ENCODE data around the gene IL20RA. TPM values are rescaled to one million over a fixed set of nuclear protein-coding genes. Genes with fewer than 3 reads are reported as not detected.

IL20RA gene
- total and polyA plus RNA-seq, 2 of the 8 experiments (the other 6 are each of a cell fraction or from before 2014, with no cell fraction given) = 1.3 to 1.7 TPM

DNA sequence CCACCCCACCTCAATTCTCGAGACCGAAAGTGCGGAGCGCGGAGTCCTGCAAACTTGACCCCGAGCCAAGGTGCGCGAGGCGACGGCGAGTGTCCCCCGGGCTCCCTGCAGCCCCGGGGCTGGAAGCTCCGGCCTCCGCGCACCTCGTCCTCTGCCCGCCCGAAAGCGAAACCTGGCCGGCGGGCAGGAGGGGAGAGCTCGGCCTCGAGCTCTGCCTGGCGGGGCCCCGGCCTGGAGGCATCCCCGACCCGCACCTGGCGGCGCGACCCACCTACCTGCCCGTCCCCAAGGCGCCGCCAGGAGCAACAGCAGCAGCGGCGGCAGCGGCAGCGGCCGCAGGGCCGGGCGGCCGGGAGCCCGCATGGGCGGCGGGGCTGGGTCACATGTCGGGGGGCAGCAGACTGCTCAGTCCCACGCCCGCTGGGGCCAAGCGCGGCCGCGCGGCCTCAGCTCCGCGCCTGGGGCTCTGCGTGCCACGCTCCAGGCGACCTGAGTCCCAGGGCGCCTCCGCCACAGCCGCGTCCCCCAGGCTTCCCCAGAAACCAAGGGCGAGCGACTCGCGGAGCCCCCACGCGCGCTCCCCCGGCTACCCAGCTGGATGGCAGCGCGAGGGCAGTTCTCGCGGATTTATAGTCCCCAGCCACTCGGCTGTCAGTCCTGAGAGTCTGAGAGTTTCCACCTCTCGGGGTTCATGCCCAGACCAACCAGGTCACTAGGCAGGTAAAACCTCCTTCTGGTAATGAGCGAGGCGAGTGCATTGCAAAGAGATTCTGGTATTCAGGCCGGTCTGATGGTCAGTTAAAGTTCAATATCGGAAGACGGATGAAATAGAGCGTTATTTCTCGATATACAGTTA is at the start of gene IL20RA (continued):
- TF ChIP-seq KDM4A (IDR thresholded peaks at IDR 0.05; ENCODE audit: low read depth, low read length, severe bottlenecking) (peak; percentile 90), SUZ12 (IDR thresholded peaks at IDR 0.05; ENCODE audit: low read length) (peak; percentile 87), RBBP5 (IDR thresholded peaks at IDR 0.05; ENCODE audit: borderline replicate concordance, low read depth, low read length) (0 out of 2 replicates have a peak, but pooled peaks have one; percentile 70), HDAC6 (IDR thresholded peaks at IDR 0.05; ENCODE audit: low read depth, low read length) (no peak), SIX5 (IDR thresholded peaks at IDR 0.05; ENCODE audit: low read depth, low read length) (no peak), TBP (IDR thresholded peaks at IDR 0.05; ENCODE audit: low read depth, low read length) (peak; percentile 21; the same call in 1 of the 2 replicates), PHF8 (conservative IDR thresholded peaks at IDR 0.05; ENCODE audit: low read depth, low read length) (peak; percentile 54), JUN (IDR thresholded peaks at IDR 0.05; ENCODE audit: low read depth, low read length) (no peak), ATF2 (IDR thresholded peaks at IDR 0.05; ENCODE audit: low read length) (no peak), CHD1 (IDR thresholded peaks at IDR 0.05; ENCODE audit: low read depth, low read length) (no peak), ASH2L (IDR thresholded peaks at IDR 0.05; ENCODE audit: low read length) (peak; percentile 98)
- TF ChIP-seq, protein P1, sequence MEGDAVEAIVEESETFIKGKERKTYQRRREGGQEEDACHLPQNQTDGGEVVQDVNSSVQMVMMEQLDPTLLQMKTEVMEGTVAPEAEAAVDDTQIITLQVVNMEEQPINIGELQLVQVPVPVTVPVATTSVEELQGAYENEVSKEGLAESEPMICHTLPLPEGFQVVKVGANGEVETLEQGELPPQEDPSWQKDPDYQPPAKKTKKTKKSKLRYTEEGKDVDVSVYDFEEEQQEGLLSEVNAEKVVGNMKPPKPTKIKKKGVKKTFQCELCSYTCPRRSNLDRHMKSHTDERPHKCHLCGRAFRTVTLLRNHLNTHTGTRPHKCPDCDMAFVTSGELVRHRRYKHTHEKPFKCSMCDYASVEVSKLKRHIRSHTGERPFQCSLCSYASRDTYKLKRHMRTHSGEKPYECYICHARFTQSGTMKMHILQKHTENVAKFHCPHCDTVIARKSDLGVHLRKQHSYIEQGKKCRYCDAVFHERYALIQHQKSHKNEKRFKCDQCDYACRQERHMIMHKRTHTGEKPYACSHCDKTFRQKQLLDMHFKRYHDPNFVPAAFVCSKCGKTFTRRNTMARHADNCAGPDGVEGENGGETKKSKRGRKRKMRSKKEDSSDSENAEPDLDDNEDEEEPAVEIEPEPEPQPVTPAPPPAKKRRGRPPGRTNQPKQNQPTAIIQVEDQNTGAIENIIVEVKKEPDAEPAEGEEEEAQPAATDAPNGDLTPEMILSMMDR (IDR thresholded peaks at IDR 0.05; ENCODE audit: control extremely low read depth in 1 of 3, insufficient read depth in 1 of 3, low read depth in 1 of 3, low read length in 3 of 3) = peak in 1 of 3 experiments; percentile 16; a peak in 1 of 4 replicates
